Adrenal gland (tissue), 5 donors: ENCODE results near the gene UBE2H.

Experiments
- POLR2A ChIP-seq, 2 donors: fragments of 450-650 bp; IDR thresholded peaks; one replicate each; pipeline ENCODE4 v1.6.1; 2017; ENCODE audit warnings: antibody characterized with exemption in 2 of 2, mild to moderate bottlenecking in 2 of 2, moderate library complexity in 1 of 2
- TF ChIP-seq, protein P1 (sequence below), 6 experiments: fragments of 450-650 bp in 4 of 6; fragments of 200-600 bp in 2 of 6; sonication (generic) in 1 of 6; IDR thresholded peaks; 1 replicate in 5 of 6; 2 replicates in 1 of 6; pipeline versions ENCODE4 v1.5.1 to v1.8.0; 2016 to 2021; ENCODE audit warnings: antibody characterized with exemption in 6 of 6, mild to moderate bottlenecking in 2 of 6, moderate library complexity in 1 of 6
- donor health status: DM: no; HTN: no; CAD: no.

DNA sequence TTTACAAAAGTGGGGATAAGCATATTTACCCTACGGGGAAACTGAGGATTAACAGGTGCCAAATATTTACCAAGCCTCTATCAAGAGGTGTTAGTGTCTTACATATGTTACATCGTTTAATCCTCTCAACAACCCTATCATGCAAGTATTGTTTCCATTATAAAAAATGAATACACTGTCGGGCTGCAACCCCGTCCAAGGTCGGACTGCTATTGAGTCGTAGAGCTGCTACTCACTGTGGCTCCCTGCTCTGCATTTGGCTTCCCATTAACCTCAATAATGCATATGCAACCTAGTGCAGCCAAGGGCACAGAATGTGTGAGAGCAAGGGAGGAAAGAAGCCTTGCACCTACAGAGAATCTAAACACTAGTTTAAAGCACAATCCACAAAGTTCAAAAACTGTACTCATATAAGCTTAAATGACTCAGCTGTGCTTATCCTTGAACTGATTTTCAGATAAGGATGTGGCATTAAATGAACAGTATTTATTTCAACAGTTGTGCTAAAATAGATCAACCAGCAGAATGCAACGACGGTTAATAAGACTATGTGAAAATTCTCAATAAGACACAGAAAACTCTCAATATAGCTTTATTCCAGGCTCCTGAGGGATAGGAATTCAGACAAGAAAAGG is 49.9 kb downstream of the UBE2H start:
- TF ChIP-seq, protein P1, sequence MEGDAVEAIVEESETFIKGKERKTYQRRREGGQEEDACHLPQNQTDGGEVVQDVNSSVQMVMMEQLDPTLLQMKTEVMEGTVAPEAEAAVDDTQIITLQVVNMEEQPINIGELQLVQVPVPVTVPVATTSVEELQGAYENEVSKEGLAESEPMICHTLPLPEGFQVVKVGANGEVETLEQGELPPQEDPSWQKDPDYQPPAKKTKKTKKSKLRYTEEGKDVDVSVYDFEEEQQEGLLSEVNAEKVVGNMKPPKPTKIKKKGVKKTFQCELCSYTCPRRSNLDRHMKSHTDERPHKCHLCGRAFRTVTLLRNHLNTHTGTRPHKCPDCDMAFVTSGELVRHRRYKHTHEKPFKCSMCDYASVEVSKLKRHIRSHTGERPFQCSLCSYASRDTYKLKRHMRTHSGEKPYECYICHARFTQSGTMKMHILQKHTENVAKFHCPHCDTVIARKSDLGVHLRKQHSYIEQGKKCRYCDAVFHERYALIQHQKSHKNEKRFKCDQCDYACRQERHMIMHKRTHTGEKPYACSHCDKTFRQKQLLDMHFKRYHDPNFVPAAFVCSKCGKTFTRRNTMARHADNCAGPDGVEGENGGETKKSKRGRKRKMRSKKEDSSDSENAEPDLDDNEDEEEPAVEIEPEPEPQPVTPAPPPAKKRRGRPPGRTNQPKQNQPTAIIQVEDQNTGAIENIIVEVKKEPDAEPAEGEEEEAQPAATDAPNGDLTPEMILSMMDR (IDR thresholded peaks at IDR 0.05) = no peak
- TF ChIP-seq POLR2A (IDR thresholded peaks at IDR 0.05) = peak in 1 of 2 donors; percentile 14
